Measurements from ENCODE around the gene UBE2D3.

The UBE2D3 gene

GRCh38 chr4:102787944-102788343 lies 39.4 kb downstream of the UBE2D3 start:
- no peak for DNase-seq

- DNase-seq, result no peak
Measured at GRCh38 chr4:102787096-102787881, 40.1 kb downstream of the UBE2D3 start.

- no peak for DNase-seq
Measured at GRCh38 chr4:102786279-102786678, 41.1 kb downstream of the UBE2D3 start.

- DNase-seq, result no peak
Measured at GRCh38 chr4:102783006-102783405, 44.3 kb downstream of the UBE2D3 start.

GRCh38 chr4:102781570-102781969 lies 45.8 kb downstream of the UBE2D3 start:
- no peak for DNase-seq

- no peak for DNase-seq
Measured at GRCh38 chr4:102780476-102781144, 46.7 kb downstream of the UBE2D3 start.

- no peak for DNase-seq
Measured at GRCh38 chr4:102779204-102779603, 48.1 kb downstream of the UBE2D3 start.

GRCh38 chr4:102778720-102779119 lies 48.6 kb downstream of the UBE2D3 start:
- DNase-seq, result no peak

GRCh38 chr4:102775805-102776204 lies 51.5 kb downstream of the UBE2D3 start:
- DNase-seq, result no peak

GRCh38 chr4:102774254-102774653 lies 53.1 kb downstream of the UBE2D3 start:
- DNase-seq, result no peak

GRCh38 chr4:102772738-102773340 lies 54.5 kb downstream of the UBE2D3 start:
- DNase-seq, result no peak

- DNase-seq, result no peak
Measured at GRCh38 chr4:102764901-102765300, 62.5 kb downstream of the UBE2D3 start.

- no peak for DNase-seq
Measured at GRCh38 chr4:102761906-102762305, 65.4 kb downstream of the UBE2D3 start.

GRCh38 chr4:102761296-102761701 lies 66.1 kb downstream of the UBE2D3 start:
- DNase-seq, result peak in 1 of 6 experiments; percentile 74

- peak; percentile 67 to 79 (median 75) for DNase-seq
Measured at GRCh38 chr4:102760645-102761295, 66.6 kb downstream of the UBE2D3 start, which contains the start of gene MANBA. MANBA (minus strand) TSS chr4:102760968; CDS start chr4:102760894, 74 bp downstream.

GRCh38 chr4:102759831-102760644 lies 67.3 kb downstream of the UBE2D3 start:
- DNase-seq, result peak in 4 of 6 experiments; percentile 26 to 59 (median 44)

GRCh38 chr4:102758241-102759160 lies 68.8 kb downstream of the UBE2D3 start:
- no peak for DNase-seq

- DNase-seq, result no peak
Measured at GRCh38 chr4:102757681-102758080, 69.7 kb downstream of the UBE2D3 start.

- no peak for DNase-seq
Measured at GRCh38 chr4:102754044-102754443, 73.3 kb downstream of the UBE2D3 start.

- DNase-seq, result no peak
Measured at GRCh38 chr4:102751941-102752340, 75.4 kb downstream of the UBE2D3 start.
